HG03460 (cell line): Measurements from ENCODE around the gene UCN.

ENCODE experiments used
- ATAC-seq: cut with Tn5 transposase; IDR thresholded peaks from one replicate; pipeline ENCODE4 v1.9.1; 2021; ENCODE audit not compliant: unreplicated experiment

UCN gene

GRCh38 chr2:27262379-27263286, 45.6 kb downstream of the UCN start, which contains the start of gene SLC30A3:
TSS of gene SLC30A3 (minus strand) at chr2:27263047. CDS start at chr2:27262906, 141 bp downstream.
- ATAC-seq = no peak

GRCh38 chr2:27261926-27262298, 46.3 kb downstream of the UCN start:
- no peak for ATAC-seq

- no peak for ATAC-seq
These were observed 46.9 kb downstream of the UCN start for GRCh38 chr2:27261241-27261925.

- no peak for ATAC-seq
These were observed 50.2 kb downstream of the UCN start for GRCh38 chr2:27258051-27258450.
